Panc1 (cell line): ENCODE results near the gene RPS24. TPM values are rescaled to one million over a fixed set of nuclear protein-coding genes. Genes with fewer than 3 reads are reported as not detected.

Experiments
- ATAC-seq: fragments of 200-7000 bp; cut with Tn5 transposase; 2 replicates; pipeline ENCODE4 v1.9.1; 2020; ENCODE audit warnings: mild to moderate bottlenecking, moderate library complexity
- BruUV-seq: library from RNA; stranded (reverse); fragments of 400-500 nt; replicated peaks from 2 replicates; lab custom pipeline; 2021; lab: Mats Ljungman, UMichigan
- CTCF ChIA-PET: fragments of 300-600 bp; sonication (Branson Sonifier 250); formaldehyde crosslinking; loops from one replicate; lab custom pipeline; 2022; ENCODE audit warnings: antibody characterized with exemption; lab: Charles Lee
- POLR2A ChIA-PET: fragments of 300-600 bp; sonication (Branson Sonifier 250); formaldehyde crosslinking; loops from one replicate; lab custom pipeline; 2022; ENCODE audit warnings: antibody characterized with exemption; lab: Charles Lee
- DNase-seq: peaks from one replicate; pipeline ENCODE4 v3.0.0-alpha.2; 2010; ENCODE audit warnings: low read depth, low spot score
- H3K27ac ChIP-seq: 2 replicates; pipeline ENCODE4 v1.5.1; 2011; ENCODE audit warnings: mild to moderate bottlenecking, low read length, inconsistent platforms
- H3K27me3 ChIP-seq: fragments of 200-500 bp; sonication (Bioruptor generic); 2 replicates; pipeline ENCODE4 v1.6.0; 2014; ENCODE audit warnings: low read length, inconsistent platforms; ENCODE audit not compliant: control insufficient read depth, insufficient read depth
- H3K36me3 ChIP-seq: fragments of 200-500 bp; sonication (Bioruptor generic); 2 replicates; pipeline ENCODE4 v1.5.1; 2014; ENCODE audit warnings: inconsistent platforms, mild to moderate bottlenecking, low read length, moderate library complexity; ENCODE audit not compliant: control insufficient read depth, insufficient read depth
- H3K4me1 ChIP-seq: 2 replicates; pipeline ENCODE4 v1.5.1; 2011; ENCODE audit warnings: inconsistent platforms, mild to moderate bottlenecking, low read length, moderate library complexity; ENCODE audit not compliant: control insufficient read depth, insufficient read depth
- H3K4me3 ChIP-seq, 2 experiments: 2 replicates each; pipeline ENCODE4 v1.5.1; 2011 to 2012; ENCODE audit warnings: low read depth in 2 of 2, low read length in 2 of 2, mild to moderate bottlenecking in 2 of 2, inconsistent platforms in 1 of 2, moderate library complexity in 1 of 2
- H3K9me3 ChIP-seq: fragments of 200-500 bp; sonication (Bioruptor generic); 2 replicates; pipeline ENCODE4 v1.5.1; 2014; ENCODE audit warnings: low read depth, mild to moderate bottlenecking, inconsistent platforms, low read length, moderate library complexity; ENCODE audit not compliant: control insufficient read depth, insufficient read depth
- CTCF ChIP-seq: fragments of 450-650 bp; IDR thresholded peaks from 2 replicates; pipeline ENCODE4 v1.5.1; 2017; ENCODE audit warnings: mild to moderate bottlenecking
- POLR2AphosphoS5 ChIP-seq: IDR thresholded peaks from 2 replicates; pipeline ENCODE4 v1.6.1; 2012; ENCODE audit warnings: mild to moderate bottlenecking, low read depth, low read length, moderate library complexity
- REST ChIP-seq, 2 experiments: IDR thresholded peaks; 2 replicates each; pipeline ENCODE4 v1.6.1; 2011 to 2012; ENCODE audit warnings: low read depth in 2 of 2, control low read depth in 1 of 2, low read length in 1 of 2, mild to moderate bottlenecking in 1 of 2, moderate library complexity in 1 of 2; ENCODE audit not compliant: insufficient read depth in 1 of 2
- SIN3A ChIP-seq: IDR thresholded peaks from 2 replicates; pipeline ENCODE4 v1.6.1; 2012; ENCODE audit warnings: low read depth, mild to moderate bottlenecking, low read length, moderate library complexity, borderline replicate concordance; ENCODE audit not compliant: insufficient read depth
- TCF7L2 ChIP-seq: IDR thresholded peaks from 2 replicates; pipeline ENCODE4 v1.6.1; 2011; ENCODE audit warnings: mild to moderate bottlenecking, low read depth, low read length, inconsistent platforms
- in situ Hi-C: cut with HindIII; loops from 2 replicates; pipeline ENCODE4 v1.10.0; 2016; ENCODE audit warnings: low sequenced_read_pairs, low pct_unique_long_range_greater_than_20kb
- intact Hi-C: fragments of 100-400 bp; cut with micrococcal nuclease; formaldehyde crosslinking; loops from one replicate; pipeline ENCODE4 v1.10.0; 2022; ENCODE audit not compliant: unreplicated experiment
- total RNA-seq: library from RNA; stranded (reverse); gene quantifications from one replicate; pipeline ENCODE4 v1.2.1, GENCODE V29; 2021; ENCODE audit not compliant: unreplicated experiment

Gene RPS24
- total RNA-seq, 1 experiment from 2014 or later: 1,400 TPM

GRCh38 chr10:78025685-78026364 lies 7.8 kb upstream of the RPS24 start:
- H3K4me1 ChIP-seq: peaks cover 11% of the 10 kb centered on the region
- intact Hi-C loops: no loop called here
- no peak overlapping the region for H3K4me3 ChIP-seq
- ChIA-PET CTCF (no interaction called here), POLR2A (no interaction called here)
- no peaks in the 10 kb centered on the region for H3K9me3 ChIP-seq
- peaks cover 27% of the 10 kb centered on the region for H3K36me3 ChIP-seq
- peak; percentile 86 for DNase-seq
- TF ChIP-seq SIN3A (no peak), POLR2AphosphoS5 (no peak), CTCF (no peak), TCF7L2 (no peak), REST (IDR thresholded peaks at IDR 0.05; ENCODE audit: insufficient read depth in 1 of 2, low read depth in 2 of 2, low read length in 1 of 2) (no peak)
- ATAC-seq: no peak
- no peaks in the 10 kb centered on the region for H3K27me3 ChIP-seq
- BruUV-seq: no TSS peak
- in situ Hi-C loops: no loop called here
- no peak overlapping the region for H3K27ac ChIP-seq

- peaks cover 10% of the 10 kb centered on the region for H3K36me3 ChIP-seq
- intact Hi-C loops (no loop called here), in situ Hi-C loops (no loop called here)
- H3K27me3 ChIP-seq: no peaks in the 10 kb centered on the region
- no peaks in the 10 kb centered on the region for H3K9me3 ChIP-seq
- ChIA-PET CTCF (interaction anchor here (0.6 to 1.0 kb wide), 2 partner anchors 128 to 187 kb away, joined by 3 to 4 read pairs; no protein-coding TSS in a partner anchor), POLR2A (no interaction called here)
- H3K4me3 ChIP-seq: peak overlapping the region; percentile 94 to 98
- peak overlapping the region; percentile 96 for H3K27ac ChIP-seq
- ATAC-seq (peak; percentile 9), DNase-seq (no peak)
- TSS peak; percentile 70 for BruUV-seq
- H3K4me1 ChIP-seq: peaks cover 11% of the 10 kb centered on the region
- TF ChIP-seq REST (IDR thresholded peaks at IDR 0.05; ENCODE audit: insufficient read depth in 1 of 2, low read depth in 2 of 2, low read length in 1 of 2) (no peak), CTCF (0 out of 2 replicates have a peak, but pooled peaks have one; percentile 7)
These were observed 5.0 kb upstream of the RPS24 start for GRCh38 chr10:78028438-78029268.
